Lung (tissue), 12 donors: Measurements from ENCODE around the gene ZNF598. TPM values are rescaled to one million over a fixed set of nuclear protein-coding genes. Genes with fewer than 3 reads are reported as not detected.

Source experiments
- ATAC-seq: fragments of 200-7000 bp; cut with Tn5 transposase; one replicate; pipeline ENCODE4 v1.9.1; 2020; ENCODE audit warnings: moderate number of reproducible peaks; ENCODE audit not compliant: insufficient read depth, low FRiP score
- DNase-seq, 3 donors: peaks; one replicate each; pipeline ENCODE4 v3.0.0-alpha.2; 2013 to 2017
- H3K27ac ChIP-seq, 2 donors: one replicate each; pipeline ENCODE4 v1.5.1; 2013; ENCODE audit warnings: mild to moderate bottlenecking in 2 of 2, moderate library complexity in 2 of 2, control low read depth in 1 of 2, inconsistent platforms in 1 of 2, low read depth in 1 of 2, low read length in 1 of 2
- H3K27me3 ChIP-seq, 3 donors: one replicate each; pipeline ENCODE4 v1.5.1; 2013; ENCODE audit warnings: low read length in 2 of 3; ENCODE audit not compliant: control insufficient read depth in 3 of 3, insufficient read depth in 3 of 3
- H3K36me3 ChIP-seq, 4 donors: one replicate each; pipeline ENCODE4 v1.5.1; 2013; ENCODE audit warnings: low read length in 4 of 4, mild to moderate bottlenecking in 1 of 4, moderate library complexity in 1 of 4; ENCODE audit not compliant: control insufficient read depth in 4 of 4, insufficient read depth in 4 of 4
- H3K4me1 ChIP-seq, 5 donors: one replicate each; pipeline ENCODE4 v1.5.1; 2013; ENCODE audit warnings: low read length in 5 of 5, mild to moderate bottlenecking in 2 of 5, moderate library complexity in 1 of 5; ENCODE audit not compliant: control insufficient read depth in 5 of 5, insufficient read depth in 5 of 5
- H3K4me3 ChIP-seq: one replicate; pipeline ENCODE4 v1.5.1; 2013; ENCODE audit warnings: mild to moderate bottlenecking, control low read depth, moderate library complexity
- H3K9ac ChIP-seq, 2 donors: one replicate each; pipeline ENCODE4 v1.5.1; 2013; ENCODE audit warnings: low read length in 2 of 2, control low read depth in 1 of 2; ENCODE audit not compliant: insufficient read depth in 1 of 2
- H3K9me3 ChIP-seq, 4 donors: one replicate each; pipeline ENCODE4 v1.5.1; 2013; ENCODE audit warnings: low read length in 3 of 4, mild to moderate bottlenecking in 1 of 4, moderate library complexity in 1 of 4; ENCODE audit not compliant: control insufficient read depth in 4 of 4, insufficient read depth in 3 of 4
- WGBS, 2 donors: extraction: QIAGEN DNeasy Blood & Tissue Kit; methylation state at CpG; one replicate each; pipeline ENCODE4 v1.1.7; 2013; 5-methylcytosine and 5-hydroxymethylcytosine counted together
- polyA plus RNA-seq, 2 donors: library from polyadenylated mRNA; stranded (reverse); fragments of 200-250 nt; gene quantifications; one replicate each; pipeline ENCODE4 v1.2.1, GENCODE V29; 2013
- total RNA-seq, 2 donors: library from RNA; depleted of rRNA in 1 of 2; stranded (reverse); fragments of >200 nt in 1 of 2; gene quantifications; one replicate each; pipeline ENCODE4 v1.2.1, GENCODE V29; 2014 to 2021
- TF ChIP-seq, protein P1 (sequence below): IDR thresholded peaks from 2 replicates; pipeline ENCODE4 v1.5.1; 2012; ENCODE audit warnings: mild to moderate bottlenecking; ENCODE audit errors: control extremely low read depth, extremely low read depth
- donor health status: control.
- donor health status: control.
- donor health status: Bipolar disorder and iron deficiency.
- donor health status: healthy.
- donor health status: DM: yes; HTN: yes; CAD: no.

The ZNF598 gene
- total and polyA plus RNA-seq, 4 donors: 13.9 to 49.8 (median 35.9) TPM

DNA sequence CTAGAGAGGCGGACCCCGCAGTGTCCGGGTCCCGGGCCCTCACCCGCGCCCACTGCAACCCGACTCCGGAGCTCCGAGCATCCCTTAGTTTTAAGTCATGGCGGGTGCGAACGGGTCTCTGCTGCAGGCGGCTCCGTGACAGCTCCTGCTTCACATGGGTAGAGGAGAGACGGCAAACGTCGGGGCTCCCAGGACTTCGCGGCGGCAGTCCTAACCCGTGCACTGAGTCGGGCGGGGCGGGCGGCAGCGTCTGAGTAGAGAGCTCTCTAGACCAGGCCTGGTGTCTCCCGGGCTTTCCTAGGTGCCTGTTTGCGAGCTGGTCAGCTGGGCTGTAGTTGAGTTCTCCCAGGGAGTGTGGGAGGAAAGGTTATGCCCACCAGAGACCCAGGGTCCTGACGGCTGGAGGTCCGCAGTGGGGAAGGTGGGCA is 38.5 kb upstream of the ZNF598 start:
- H3K36me3 ChIP-seq: peaks cover 0 to 18% (median 10%) of the 10 kb centered on the region in 4 donors
- DNase-seq: no peak
- TF ChIP-seq, protein P1, sequence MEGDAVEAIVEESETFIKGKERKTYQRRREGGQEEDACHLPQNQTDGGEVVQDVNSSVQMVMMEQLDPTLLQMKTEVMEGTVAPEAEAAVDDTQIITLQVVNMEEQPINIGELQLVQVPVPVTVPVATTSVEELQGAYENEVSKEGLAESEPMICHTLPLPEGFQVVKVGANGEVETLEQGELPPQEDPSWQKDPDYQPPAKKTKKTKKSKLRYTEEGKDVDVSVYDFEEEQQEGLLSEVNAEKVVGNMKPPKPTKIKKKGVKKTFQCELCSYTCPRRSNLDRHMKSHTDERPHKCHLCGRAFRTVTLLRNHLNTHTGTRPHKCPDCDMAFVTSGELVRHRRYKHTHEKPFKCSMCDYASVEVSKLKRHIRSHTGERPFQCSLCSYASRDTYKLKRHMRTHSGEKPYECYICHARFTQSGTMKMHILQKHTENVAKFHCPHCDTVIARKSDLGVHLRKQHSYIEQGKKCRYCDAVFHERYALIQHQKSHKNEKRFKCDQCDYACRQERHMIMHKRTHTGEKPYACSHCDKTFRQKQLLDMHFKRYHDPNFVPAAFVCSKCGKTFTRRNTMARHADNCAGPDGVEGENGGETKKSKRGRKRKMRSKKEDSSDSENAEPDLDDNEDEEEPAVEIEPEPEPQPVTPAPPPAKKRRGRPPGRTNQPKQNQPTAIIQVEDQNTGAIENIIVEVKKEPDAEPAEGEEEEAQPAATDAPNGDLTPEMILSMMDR: no peak
- H3K27me3 ChIP-seq: no peaks in the 10 kb centered on the region
- H3K4me1 ChIP-seq: peaks cover 5 to 31% (median 17%) of the 10 kb centered on the region in 5 donors
- 1% methylated on average over 29 to 30 of the region's 30 CpGs for WGBS, 2 donors
- H3K9ac ChIP-seq: peak overlapping the region; percentile 48 to 77
- ATAC-seq: no peak
- no peaks in the 10 kb centered on the region for H3K9me3 ChIP-seq
- H3K27ac ChIP-seq: peak overlapping the region; percentile 64 to 71
- peak overlapping the region; percentile 89 for H3K4me3 ChIP-seq

DNA sequence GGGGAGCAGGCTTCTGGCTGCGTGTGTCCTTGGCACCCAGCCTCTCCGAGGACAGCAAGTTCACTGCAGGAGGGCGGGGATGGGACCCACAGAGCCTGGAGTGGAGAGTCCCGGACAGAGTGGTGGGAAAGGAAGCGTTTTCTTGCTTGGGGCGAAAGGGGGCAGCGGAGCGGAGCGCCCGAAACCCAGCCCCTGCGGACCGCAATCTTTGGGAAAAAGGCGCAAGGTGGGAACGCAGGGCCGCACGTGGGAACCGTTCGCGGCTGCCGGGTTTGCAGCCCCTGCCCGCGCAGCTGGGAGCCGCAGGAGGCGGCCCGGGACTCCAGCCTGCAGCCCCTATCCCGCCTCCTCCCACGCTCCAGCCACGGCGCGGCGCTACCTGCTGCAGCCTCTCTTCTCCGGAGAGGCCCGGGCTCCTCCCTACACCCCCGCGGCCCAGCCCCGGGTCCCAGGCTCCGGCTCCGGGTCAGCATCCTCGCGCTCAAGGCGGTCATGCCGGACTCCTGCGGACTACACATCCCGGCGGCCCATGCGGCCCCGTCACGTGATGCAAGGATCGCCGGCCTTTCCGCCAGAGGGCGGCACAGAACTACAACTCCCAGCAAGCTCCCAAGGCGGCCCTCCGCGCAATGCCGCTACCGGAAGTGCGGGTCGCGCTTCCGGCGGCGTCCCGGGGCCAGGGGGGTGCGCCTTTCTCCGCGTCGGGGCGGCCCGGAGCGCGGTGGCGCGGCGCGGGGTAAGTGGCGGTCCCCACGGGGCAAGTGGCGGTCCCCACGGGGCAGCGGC is 37.9 kb upstream of the ZNF598 start, which contains the start of the genes NTHL1 and TSC2:
TSS of gene NTHL1 (minus strand) at position 505 of the 786 bp plus-strand sequence. CDS start at position 494, 11 bp downstream.
TSS of gene TSC2 (plus strand) at position 656 of the 786 bp plus-strand sequence. CDS start 631 bp downstream, outside the sequence.
- Histone ChIP-seq H3K9me3 (no peaks in the 10 kb centered on the region), H3K27ac (peak within 1 kb of the TSS; percentile 71 to 88), H3K27me3 (no peaks in the 10 kb centered on the region), H3K4me3 (peak within 1 kb of the TSS; percentile 89), H3K4me1 (peaks cover 5 to 34% (median 20%) of the 10 kb centered on the region in 5 donors), H3K36me3 (peaks cover 0 to 12% (median 8%) of the 10 kb centered on the region in 4 donors), H3K9ac (peak within 1 kb of the TSS; percentile 48 to 77)
- ATAC-seq (peak; percentile 94), DNase-seq (peak; percentile 97 to 98 (median 97))
- WGBS, 2 donors: 0% methylated on average over 63 to 81 of the region's 81 CpGs
- TF ChIP-seq, protein P1: peak; percentile 48

DNA sequence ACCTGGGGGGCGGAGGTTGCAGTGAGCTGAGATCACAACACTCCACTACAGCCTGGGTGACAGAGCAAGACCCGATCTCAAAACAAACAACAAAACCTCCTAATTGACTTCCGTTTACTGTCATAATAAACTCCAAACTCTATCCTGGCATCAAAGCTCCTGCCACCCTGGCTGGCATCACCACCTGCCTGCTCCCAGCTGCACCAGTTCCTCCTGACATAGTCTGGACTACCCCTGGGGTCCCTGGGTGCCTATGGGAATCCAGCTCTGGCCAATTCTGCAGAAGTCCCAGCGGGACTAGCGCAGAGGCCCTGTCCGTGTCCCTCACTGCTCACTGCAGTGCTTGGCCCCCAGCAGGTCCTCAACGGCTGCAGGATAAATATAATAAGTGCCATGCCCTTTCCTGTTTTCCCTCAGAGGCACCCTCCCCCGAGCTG is 37.3 kb upstream of the ZNF598 start:
- Histone ChIP-seq H3K4me1 (peaks cover 8 to 39% (median 26%) of the 10 kb centered on the region in 5 donors), H3K27ac (peak overlapping the region; percentile 51 to 88), H3K9me3 (no peaks in the 10 kb centered on the region), H3K36me3 (peaks cover 0 to 7% (median 5%) of the 10 kb centered on the region in 4 donors), H3K4me3 (no peak overlapping the region), H3K27me3 (no peaks in the 10 kb centered on the region), H3K9ac (no peak overlapping the region)
- ATAC-seq: no peak
- TF ChIP-seq, protein P1: no peak
- WGBS, 2 donors: 16 to 22% methylated on average over 8 of the region's 8 CpGs
- DNase-seq: no peak
